HG03521 (cell line): ENCODE data around the gene ERVV-1.
"Not testable (repeated sequence)": the region's sequence is repeated elsewhere in the genome, so short reads cannot be mapped to it uniquely, and the experiment has no call there.

Experiments used
- ATAC-seq: cut with Tn5 transposase; IDR thresholded peaks from one replicate; pipeline ENCODE4 v1.9.1; 2021; ENCODE audit warnings: mild to moderate bottlenecking, moderate library complexity; ENCODE audit not compliant: unreplicated experiment

The ERVV-1 gene, protein sequence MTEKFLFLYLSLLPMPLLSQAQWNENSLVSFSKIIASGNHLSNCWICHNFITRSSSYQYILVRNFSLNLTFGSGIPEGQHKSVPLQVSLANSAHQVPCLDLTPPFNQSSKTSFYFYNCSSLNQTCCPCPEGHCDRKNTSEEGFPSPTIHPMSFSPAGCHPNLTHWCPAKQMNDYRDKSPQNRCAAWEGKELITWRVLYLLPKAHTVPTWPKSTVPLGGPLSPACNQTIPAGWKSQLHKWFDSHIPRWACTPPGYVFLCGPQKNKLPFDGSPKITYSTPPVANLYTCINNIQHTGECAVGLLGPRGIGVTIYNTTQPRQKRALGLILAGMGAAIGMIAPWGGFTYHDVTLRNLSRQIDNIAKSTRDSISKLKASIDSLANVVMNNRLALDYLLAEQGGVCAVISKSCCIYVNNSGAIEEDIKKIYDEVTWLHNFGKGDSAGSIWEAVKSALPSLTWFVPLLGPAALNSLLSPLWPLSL

GRCh38 chr19:53013621-53014020 is at the start of gene ERVV-1:
TSS of gene ERVV-1 (plus strand) at chr19:53013921. CDS start at chr19:53014091, 170 bp downstream.
- no peak for ATAC-seq

DNA sequence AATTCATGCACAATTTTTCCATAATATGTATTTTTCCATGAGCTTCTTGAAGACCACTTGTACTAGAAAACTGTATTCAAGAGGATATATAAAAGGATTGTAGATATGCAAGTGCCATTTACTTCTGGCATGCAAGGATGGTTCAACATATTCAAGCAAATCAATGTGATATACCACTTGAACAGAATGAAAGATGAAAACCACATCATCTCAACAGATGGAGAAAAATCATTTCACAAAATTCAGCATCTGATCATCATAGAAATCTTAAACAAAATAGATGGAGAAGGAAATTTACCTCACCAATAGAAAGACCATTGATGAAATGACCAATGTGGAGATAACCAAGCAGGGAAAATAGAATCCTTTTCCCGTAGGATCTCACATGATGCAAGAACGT is 45.9 kb upstream of the ERVV-1 start:
- ATAC-seq, result no peak

DNA sequence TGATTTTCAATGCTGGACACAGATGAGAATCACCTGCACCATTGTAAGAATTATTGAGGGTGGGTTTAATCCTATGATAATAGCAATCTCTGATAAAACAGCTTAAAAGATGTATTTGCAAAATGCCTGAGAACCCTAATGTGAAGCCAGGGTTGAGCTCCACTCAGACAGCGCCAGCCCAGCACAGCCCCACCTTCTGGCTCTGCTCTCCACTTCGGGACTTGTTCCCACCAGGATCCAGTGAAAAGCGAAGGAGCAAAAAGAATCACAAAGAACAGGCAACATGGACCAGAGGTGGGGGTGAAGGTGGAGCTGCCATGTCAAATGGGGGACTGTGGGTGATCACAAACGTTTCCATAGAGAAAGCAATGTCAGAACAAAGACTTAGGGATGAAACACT is 32.4 kb upstream of the ERVV-1 start:
- ATAC-seq, result no peak

- ATAC-seq, result not testable (repeated sequence)
These were observed 30.6 kb upstream of the ERVV-1 start for GRCh38 chr19:52983167-52983566.

- no peak for ATAC-seq
These were observed 26.5 kb upstream of the ERVV-1 start for GRCh38 chr19:52987221-52987620.

DNA sequence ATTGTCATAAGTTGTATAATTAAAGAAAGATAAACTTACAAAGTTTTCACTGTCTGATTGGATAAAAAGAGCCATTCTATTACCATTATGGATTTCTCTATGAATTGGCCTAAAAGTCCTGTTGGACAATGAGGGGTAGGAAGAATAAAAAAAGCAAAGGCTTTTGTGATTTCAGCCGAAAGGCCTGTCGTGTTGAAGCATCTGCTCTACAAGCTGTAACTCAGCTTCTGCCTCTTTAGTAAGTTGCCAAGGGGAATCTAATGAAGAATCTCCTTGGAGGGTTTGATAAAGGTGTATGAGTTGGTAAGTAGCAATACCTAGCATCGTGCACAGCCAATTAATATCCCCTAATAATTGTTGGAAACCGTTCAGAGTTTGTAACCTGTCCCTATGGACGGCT is 25.2 kb upstream of the ERVV-1 start:
- ATAC-seq, result no peak

GRCh38 chr19:52990759-52991418 is 22.8 kb upstream of the ERVV-1 start:
- ATAC-seq, result no peak

GRCh38 chr19:52991484-52991883 is 22.2 kb upstream of the ERVV-1 start:
- ATAC-seq, result no peak

GRCh38 chr19:52992109-52993004 is 21.4 kb upstream of the ERVV-1 start:
- no peak for ATAC-seq

DNA sequence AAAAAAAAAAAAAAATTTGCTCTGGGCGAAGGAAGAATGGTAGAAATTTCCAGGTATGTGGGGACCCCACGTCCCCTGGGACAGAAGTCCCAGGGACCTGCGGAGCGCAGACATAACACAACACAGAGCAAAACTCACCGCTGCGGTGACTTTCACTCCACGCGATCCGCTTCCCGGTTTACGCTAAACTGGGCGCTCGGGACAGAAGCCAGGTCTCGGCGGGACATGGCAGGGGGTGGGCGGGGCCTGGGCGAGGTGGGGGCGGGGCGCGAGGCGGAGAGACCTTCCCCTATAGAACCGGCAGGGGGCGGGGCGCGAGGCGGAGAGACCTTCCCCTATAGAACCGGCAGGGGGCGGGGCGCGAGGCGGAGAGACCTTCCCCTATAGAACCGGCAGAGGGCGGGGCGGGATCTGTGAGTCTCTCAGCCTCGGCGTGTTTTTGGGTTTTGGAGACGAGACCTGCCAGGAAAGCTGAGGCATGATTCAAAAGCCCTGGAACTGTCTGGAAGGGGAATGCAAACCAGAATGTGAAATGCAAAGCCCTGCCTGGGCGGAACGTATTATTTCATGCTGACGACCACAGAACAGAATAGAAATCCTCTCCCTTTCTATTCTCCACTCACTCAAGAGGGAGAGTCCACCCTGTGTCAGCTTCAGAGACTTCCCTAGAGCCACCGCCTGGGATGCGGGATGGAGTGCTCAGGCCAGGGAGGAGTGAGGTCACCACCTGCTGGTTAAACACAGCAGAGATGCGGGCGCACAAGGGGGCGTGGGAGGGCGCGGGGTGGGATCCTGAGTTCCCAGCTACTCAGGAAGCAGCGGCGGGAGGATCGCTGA is 20.2 kb upstream of the ERVV-1 start:
- ATAC-seq, result no peak

GRCh38 chr19:52995711-52996110 is 18.0 kb upstream of the ERVV-1 start:
- ATAC-seq, result no peak

DNA sequence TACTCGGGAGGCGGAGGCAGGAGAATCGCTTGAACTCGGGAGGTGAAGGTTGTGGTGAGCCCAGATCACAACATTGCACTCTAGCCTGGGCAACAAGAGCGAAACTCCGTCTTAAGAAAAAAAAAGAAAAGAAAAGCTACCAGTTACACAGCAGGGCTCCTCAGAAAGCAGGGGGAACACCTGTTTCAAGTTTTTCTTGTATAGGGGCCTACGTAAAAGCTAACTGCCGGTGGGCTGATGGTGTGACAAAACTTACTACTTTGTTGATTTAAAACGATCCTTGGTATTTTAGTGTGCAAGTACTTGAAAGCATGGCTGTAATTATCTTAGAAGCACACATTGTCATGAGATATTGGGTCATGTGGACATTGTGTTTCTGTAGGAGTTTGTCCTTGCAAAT is 15.7 kb upstream of the ERVV-1 start:
- no peak for ATAC-seq

- ATAC-seq, result no peak
These were observed 11.2 kb upstream of the ERVV-1 start for GRCh38 chr19:53002479-53002878.

DNA sequence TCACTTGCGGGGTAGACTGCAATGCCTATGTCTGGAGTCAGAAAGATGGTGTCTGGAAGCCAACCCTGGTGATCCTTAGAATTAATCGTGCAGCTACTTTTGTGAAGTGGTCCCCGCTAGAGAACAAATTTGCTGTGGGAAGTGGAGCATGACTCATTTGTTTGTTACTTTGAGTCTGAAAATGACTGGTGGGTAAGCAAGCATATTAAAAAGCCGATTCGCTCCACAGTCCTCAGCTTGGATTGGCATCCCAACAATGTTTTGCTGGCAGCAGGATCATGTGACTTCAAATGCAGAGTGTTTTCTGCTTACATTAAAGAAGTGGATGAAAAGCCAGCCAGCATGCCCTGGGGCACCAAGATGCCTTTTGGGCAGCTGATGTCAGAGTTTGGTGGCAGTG is 9.5 kb upstream of the ERVV-1 start:
- no peak for ATAC-seq

DNA sequence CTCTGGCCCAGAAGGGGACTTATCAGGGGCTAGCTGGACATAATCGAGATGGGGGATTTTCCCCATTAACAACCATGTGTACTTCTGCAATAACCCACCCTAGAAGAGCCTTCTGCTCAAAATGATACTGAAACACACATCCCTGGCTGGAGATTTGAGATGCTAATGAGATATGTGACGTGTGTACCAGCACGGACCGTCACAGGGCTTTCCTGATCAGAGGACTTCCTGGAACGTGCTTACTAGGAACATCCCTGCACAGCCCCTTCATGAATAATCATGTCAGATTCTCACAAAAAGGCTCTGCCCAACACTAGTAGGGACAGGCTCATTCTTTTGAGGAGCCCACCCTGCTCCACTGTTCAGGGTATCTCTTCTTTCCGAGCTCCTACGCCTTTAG is 6.5 kb upstream of the ERVV-1 start:
- no peak for ATAC-seq

DNA sequence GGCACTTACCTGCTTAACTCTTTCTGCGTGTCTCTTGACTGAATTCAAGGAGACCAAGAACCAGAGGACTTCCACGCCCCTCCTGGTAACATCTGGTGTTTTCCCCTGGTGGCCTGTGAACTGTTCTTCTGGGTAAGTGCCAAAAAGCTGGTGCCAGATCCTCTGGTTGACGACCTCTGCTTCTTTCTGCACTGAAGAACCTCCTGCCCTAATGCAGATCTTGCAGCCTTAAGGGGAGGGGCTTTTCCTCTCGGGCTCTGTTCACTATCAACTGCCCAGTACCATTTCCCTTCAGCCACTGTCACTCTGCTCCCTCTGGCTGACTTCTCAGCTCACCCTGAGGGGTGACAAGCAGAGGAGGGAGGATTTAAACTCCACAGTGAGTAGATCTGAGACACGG is 6.1 kb upstream of the ERVV-1 start:
- no peak for ATAC-seq

DNA sequence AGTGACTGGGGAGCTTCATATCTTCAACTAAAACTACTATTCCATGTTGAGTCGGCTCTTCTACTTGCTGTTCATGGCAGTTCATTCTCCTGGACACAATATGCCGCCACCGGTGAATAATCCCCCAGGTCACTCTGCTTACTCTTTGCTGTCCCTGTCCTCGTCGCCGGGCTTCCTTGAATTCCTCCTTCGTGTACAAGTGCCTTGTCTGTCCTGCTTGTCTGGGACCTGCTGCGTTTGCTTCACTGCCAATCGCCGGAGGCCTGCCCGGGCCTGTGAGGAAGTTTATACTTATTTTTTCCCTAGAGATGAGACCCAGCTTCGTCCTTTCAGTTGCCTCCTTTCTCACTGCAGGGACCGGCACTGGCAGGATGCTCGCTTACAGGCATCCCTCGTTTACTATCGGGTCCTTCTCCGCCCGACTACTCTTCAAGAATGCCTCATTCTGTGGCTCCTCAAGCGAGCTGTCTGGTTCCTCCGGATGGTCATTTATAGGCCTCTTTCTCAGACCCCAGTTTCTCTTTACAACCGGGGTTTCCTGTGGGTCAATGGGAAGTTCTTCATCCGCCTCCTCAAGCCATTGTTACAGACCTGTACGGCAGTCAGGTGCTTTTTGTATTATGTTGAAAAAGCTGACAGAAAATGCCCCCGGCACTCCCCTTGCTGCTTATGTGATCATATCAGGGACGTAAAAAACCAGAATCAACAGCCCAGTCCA is 5.5 kb upstream of the ERVV-1 start:
- ATAC-seq, result no peak

DNA sequence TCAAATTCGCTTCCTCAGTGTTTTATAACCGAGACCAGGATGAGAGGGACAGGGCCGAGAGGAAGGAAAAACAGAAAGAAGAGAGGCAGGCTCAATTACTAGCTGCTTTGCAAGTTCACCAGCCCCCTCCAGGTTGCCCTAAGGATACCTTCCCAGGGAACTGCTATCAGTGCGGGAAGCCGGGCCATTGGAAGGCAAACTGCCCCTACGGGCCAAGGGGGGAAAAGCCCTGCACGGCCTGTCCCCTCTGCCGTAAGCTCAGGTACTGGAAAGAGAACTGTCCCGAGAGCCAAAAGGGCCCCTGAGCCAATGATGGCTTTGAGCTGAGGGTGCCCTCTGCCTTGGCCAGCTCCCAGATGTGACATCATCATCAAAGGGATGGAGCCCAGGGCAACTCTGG is 3.2 kb upstream of the ERVV-1 start:
- no peak for ATAC-seq

DNA sequence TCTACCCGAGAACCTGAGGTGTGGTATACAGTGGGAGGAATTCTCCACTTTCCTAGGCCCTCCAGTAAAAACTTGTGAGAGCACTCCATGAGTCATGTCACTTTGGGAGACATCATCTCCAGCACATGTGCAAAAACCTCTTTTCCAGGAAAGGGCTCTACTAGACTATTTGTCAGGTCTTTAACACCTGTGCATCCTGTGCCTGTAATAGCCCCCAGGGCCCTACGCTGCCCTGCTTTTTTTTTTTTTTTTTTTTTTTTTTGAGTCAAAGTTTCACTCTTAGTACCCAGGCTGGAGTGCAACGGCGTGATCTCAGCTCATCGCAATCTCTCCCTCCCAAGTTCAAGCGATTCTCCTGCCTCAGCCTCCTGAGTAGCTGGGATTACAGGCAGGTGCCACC is 1.7 kb upstream of the ERVV-1 start:
- ATAC-seq, result no peak

GRCh38 chr19:53015159-53015558 is 1.4 kb downstream of the ERVV-1 start:
- no peak for ATAC-seq
